Measurements from ENCODE around the gene DNAJB6. TPM values are rescaled to one million over a fixed set of nuclear protein-coding genes. Genes with fewer than 3 reads are reported as not detected.

The DNAJB6 gene
- polyA plus RNA-seq, 3 donors, result 66.6 to 117 (median 116) TPM

- Mint-ChIP-seq H3K4me3 (no peak overlapping the region), H3K9me3 (no peaks in the 10 kb centered on the region), H3K36me3 (no peaks in the 10 kb centered on the region), H3K4me1 (no peaks in the 10 kb centered on the region), H3K27ac (no peak overlapping the region), H3K27me3 (ENCODE audit: low read depth in 3 of 3) (peaks cover 0 to 3% (median 1%) of the 10 kb centered on the region in 3 donors)
- H2AFZ ChIP-seq (ENCODE audit: insufficient read depth, low read depth, low read length, poor library complexity, severe bottlenecking), result no peak overlapping the region
- no peak overlapping the region for H3K4me3 ChIP-seq (replicated peaks in 1 of 3; ENCODE audit: low read depth in 2 of 3, low read length in 3 of 3)
- H3K79me2 ChIP-seq (ENCODE audit: insufficient read depth, low read length), result no peaks in the 10 kb centered on the region
- 92% methylated on average over 39 of the region's 42 CpGs for WGBS (ENCODE audit: insufficient coverage)
- no peak overlapping the region for H3K4me2 ChIP-seq (replicated peaks; ENCODE audit: extremely low read depth, low read length, poor library complexity, severe bottlenecking)
- H3K27me3 ChIP-seq (ENCODE audit: control insufficient read depth in 2 of 2, insufficient read depth in 2 of 2, low read length in 2 of 2), result no peaks in the 10 kb centered on the region
- no peaks in the 10 kb centered on the region for H4K20me1 ChIP-seq (ENCODE audit: insufficient read depth, low read length)
- TF ChIP-seq, protein P1, sequence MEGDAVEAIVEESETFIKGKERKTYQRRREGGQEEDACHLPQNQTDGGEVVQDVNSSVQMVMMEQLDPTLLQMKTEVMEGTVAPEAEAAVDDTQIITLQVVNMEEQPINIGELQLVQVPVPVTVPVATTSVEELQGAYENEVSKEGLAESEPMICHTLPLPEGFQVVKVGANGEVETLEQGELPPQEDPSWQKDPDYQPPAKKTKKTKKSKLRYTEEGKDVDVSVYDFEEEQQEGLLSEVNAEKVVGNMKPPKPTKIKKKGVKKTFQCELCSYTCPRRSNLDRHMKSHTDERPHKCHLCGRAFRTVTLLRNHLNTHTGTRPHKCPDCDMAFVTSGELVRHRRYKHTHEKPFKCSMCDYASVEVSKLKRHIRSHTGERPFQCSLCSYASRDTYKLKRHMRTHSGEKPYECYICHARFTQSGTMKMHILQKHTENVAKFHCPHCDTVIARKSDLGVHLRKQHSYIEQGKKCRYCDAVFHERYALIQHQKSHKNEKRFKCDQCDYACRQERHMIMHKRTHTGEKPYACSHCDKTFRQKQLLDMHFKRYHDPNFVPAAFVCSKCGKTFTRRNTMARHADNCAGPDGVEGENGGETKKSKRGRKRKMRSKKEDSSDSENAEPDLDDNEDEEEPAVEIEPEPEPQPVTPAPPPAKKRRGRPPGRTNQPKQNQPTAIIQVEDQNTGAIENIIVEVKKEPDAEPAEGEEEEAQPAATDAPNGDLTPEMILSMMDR (IDR thresholded peaks at IDR 0.05), result no peak
- H3K36me3 ChIP-seq (replicated peaks in 1 of 2; ENCODE audit: control insufficient read depth in 1 of 2, insufficient read depth in 2 of 2, low read length in 2 of 2), result peaks cover 0 to 2% of the 10 kb centered on the region in 2 donors
- H3K9ac ChIP-seq (ENCODE audit: insufficient read depth, low read length, poor library complexity, severe bottlenecking), result no peak overlapping the region
- H3K4me1 ChIP-seq (ENCODE audit: control insufficient read depth in 1 of 2, insufficient read depth in 2 of 2, low read length in 2 of 2), result no peaks in the 10 kb centered on the region
- no peak overlapping the region for H3K27ac ChIP-seq (ENCODE audit: low read depth in 1 of 2, low read length in 2 of 2)
- no peak for DNase-seq
- H3K9me3 ChIP-seq (replicated peaks in 1 of 2; ENCODE audit: control insufficient read depth in 1 of 2, insufficient read depth in 1 of 2, low read length in 2 of 2), result no peaks in the 10 kb centered on the region
- intact Hi-C loops (cut with micrococcal nuclease), result no loop called here
Measured at GRCh38 chr7:157426463-157427301, 89.9 kb downstream of the DNAJB6 start.

DNA sequence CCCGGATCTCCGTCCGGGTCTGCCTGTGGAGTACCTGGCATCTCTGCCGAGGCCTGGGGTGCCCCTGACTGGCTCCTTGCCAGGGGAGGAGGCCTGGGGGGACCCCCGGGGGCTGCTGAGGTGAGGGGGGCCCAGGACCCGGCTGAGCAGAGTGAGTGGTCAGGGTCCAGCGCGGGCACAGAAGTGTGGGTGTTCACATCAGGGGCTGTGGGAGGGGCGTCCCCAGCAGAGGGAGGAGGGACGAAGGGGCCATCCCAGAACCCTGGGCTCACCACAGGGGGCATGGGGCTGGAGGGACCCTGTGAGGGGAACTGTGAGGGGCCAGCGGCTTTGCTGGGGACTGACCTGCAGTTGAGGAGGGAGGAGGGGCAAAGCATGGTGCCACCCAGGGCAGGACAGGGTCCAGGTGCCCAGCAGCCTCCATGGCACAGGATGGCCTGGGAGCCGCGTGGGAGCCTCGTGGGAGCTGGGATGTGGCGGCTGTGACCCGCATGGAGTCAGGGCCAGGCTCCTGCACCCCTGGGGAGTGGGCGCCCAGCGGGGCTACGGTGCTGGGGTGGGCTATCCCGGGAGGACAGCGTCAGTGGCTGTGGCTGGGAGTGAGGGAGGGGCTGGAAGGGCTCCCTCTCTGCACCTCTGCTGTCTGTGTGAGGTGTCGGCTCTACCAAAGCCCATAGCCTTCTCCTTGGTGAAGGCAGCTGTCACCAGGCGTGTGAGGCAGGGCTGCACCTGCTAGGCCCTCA is 91.2 kb downstream of the DNAJB6 start:
- Mint-ChIP-seq H3K27ac (no peak overlapping the region), H3K4me3 (no peak overlapping the region)
- intact Hi-C loops (cut with micrococcal nuclease), result no loop called here

More for the DNA sequence above, 91.2 kb downstream of the DNAJB6 start:
- Histone ChIP-seq H3K4me3 (replicated peaks in 1 of 3; ENCODE audit: low read depth in 2 of 3, low read length in 3 of 3) (no peak overlapping the region), H2AFZ (ENCODE audit: insufficient read depth, low read depth, low read length, poor library complexity, severe bottlenecking) (no peak overlapping the region), H3K9me3 (replicated peaks in 1 of 2; ENCODE audit: control insufficient read depth in 1 of 2, insufficient read depth in 1 of 2, low read length in 2 of 2) (no peaks in the 10 kb centered on the region), H4K20me1 (ENCODE audit: insufficient read depth, low read length) (no peaks in the 10 kb centered on the region), H3K79me2 (ENCODE audit: insufficient read depth, low read length) (no peaks in the 10 kb centered on the region), H3K4me1 (ENCODE audit: control insufficient read depth in 1 of 2, insufficient read depth in 2 of 2, low read length in 2 of 2) (peaks cover 7% of the 10 kb centered on the region in 2 donors), H3K36me3 (replicated peaks in 1 of 2; ENCODE audit: control insufficient read depth in 1 of 2, insufficient read depth in 2 of 2, low read length in 2 of 2) (no peaks in the 10 kb centered on the region), H3K27ac (ENCODE audit: low read depth in 1 of 2, low read length in 2 of 2) (no peak overlapping the region), H3K9ac (ENCODE audit: insufficient read depth, low read length, poor library complexity, severe bottlenecking) (no peak overlapping the region), H3K4me2 (replicated peaks; ENCODE audit: extremely low read depth, low read length, poor library complexity, severe bottlenecking) (no peak overlapping the region), H3K27me3 (ENCODE audit: control insufficient read depth in 2 of 2, insufficient read depth in 2 of 2, low read length in 2 of 2) (no peaks in the 10 kb centered on the region)
- H3K36me3 Mint-ChIP-seq, result no peaks in the 10 kb centered on the region
- 93% methylated on average over 18 of the region's 23 CpGs for WGBS (ENCODE audit: insufficient coverage)
- TF ChIP-seq, protein P1 (IDR thresholded peaks at IDR 0.05), result no peak
- DNase-seq, result no peak
- no peaks in the 10 kb centered on the region for H3K9me3 Mint-ChIP-seq
- peaks cover 0 to 3% (median 1%) of the 10 kb centered on the region in 3 donors for H3K27me3 Mint-ChIP-seq (ENCODE audit: low read depth in 3 of 3)
- H3K4me1 Mint-ChIP-seq, result peaks cover 10% of the 10 kb centered on the region
